ENCODE results near the gene PLCB1. TPM values are rescaled to one million over a fixed set of nuclear protein-coding genes. Genes with fewer than 3 reads are reported as not detected.
"Not testable (repeated sequence)": the region's sequence is repeated elsewhere in the genome, so short reads cannot be mapped to it uniquely, and the experiment has no call there.

PLCB1 gene
- total and polyA plus RNA-seq, 2 donors (not counting 3 experiments of a cell fraction or from before 2014, with no cell fraction given), result 10.2 to 53.4 TPM

GRCh38 chr20:8156235-8157079 is 24.4 kb downstream of the PLCB1 start:
- Histone ChIP-seq H3K79me2 (ENCODE audit: control insufficient read depth, insufficient read depth, low read length) (peaks cover 12% of the 10 kb centered on the region), H3K4me2 (ENCODE audit: insufficient read depth, low read length) (peak overlapping the region; percentile 47), H3K9me1 (replicated peaks; ENCODE audit: control insufficient read depth, extremely low read depth, insufficient read depth, low read length) (no peaks in the 10 kb centered on the region), H3K9ac (replicated peaks; ENCODE audit: extremely low read depth, insufficient read depth, low read length) (peak overlapping the region; percentile 26), H3K4me3 (replicated peaks in 1 of 3; ENCODE audit: insufficient read depth in 1 of 3, low read depth in 1 of 3, low read length in 3 of 3) (no peak overlapping the region), H3K27me3 (ENCODE audit: control insufficient read depth in 2 of 2, insufficient read depth in 2 of 2, low read length in 2 of 2) (no peaks in the 10 kb centered on the region), H2AFZ (ENCODE audit: low read depth, low read length) (no peak overlapping the region), H3K9me3 (replicated peaks; ENCODE audit: control insufficient read depth, insufficient read depth, low read length) (no peaks in the 10 kb centered on the region), H3K27ac (ENCODE audit: insufficient read depth, low read depth, low read length) (peak overlapping the region; percentile 84), H3K36me3 (ENCODE audit: control insufficient read depth in 2 of 2, extremely low read depth in 1 of 2, insufficient read depth in 2 of 2, low read length in 2 of 2) (no peaks in the 10 kb centered on the region), H4K20me1 (replicated peaks; ENCODE audit: control insufficient read depth, extremely low read depth, insufficient read depth, low read length) (no peaks in the 10 kb centered on the region), H3K4me1 (ENCODE audit: control insufficient read depth, extremely low read depth, insufficient read depth, low read length) (peaks cover 64% of the 10 kb centered on the region)
- DNase-seq (ENCODE audit: low read depth, low spot score) (peak; percentile 64), FAIRE-seq (no peak)
- TF ChIP-seq FOS (IDR thresholded peaks at IDR 0.05; ENCODE audit: borderline replicate concordance, insufficient read depth, low read length) (peak; percentile 70), GATA2 (IDR thresholded peaks at IDR 0.05; ENCODE audit: insufficient read depth, insufficient read length, low read depth, low read length) (peak; percentile 44), POLR2AphosphoS5 (IDR thresholded peaks at IDR 0.05; ENCODE audit: insufficient read depth, low read depth, low read length) (no peak), JUN (IDR thresholded peaks at IDR 0.05; ENCODE audit: borderline replicate concordance, insufficient read depth, insufficient read length, low read depth) (peak; percentile 75)
- TF ChIP-seq, protein P1, sequence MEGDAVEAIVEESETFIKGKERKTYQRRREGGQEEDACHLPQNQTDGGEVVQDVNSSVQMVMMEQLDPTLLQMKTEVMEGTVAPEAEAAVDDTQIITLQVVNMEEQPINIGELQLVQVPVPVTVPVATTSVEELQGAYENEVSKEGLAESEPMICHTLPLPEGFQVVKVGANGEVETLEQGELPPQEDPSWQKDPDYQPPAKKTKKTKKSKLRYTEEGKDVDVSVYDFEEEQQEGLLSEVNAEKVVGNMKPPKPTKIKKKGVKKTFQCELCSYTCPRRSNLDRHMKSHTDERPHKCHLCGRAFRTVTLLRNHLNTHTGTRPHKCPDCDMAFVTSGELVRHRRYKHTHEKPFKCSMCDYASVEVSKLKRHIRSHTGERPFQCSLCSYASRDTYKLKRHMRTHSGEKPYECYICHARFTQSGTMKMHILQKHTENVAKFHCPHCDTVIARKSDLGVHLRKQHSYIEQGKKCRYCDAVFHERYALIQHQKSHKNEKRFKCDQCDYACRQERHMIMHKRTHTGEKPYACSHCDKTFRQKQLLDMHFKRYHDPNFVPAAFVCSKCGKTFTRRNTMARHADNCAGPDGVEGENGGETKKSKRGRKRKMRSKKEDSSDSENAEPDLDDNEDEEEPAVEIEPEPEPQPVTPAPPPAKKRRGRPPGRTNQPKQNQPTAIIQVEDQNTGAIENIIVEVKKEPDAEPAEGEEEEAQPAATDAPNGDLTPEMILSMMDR (IDR thresholded peaks at IDR 0.05; ENCODE audit: extremely low read depth in 1 of 2, insufficient read depth in 1 of 2, low read depth in 1 of 2, low read length in 2 of 2), result no peak
- POLR2A ChIA-PET, result no interaction called here
- CTCF ChIA-PET, result interaction anchor here (1.4 kb wide), 1 partner anchor 113 kb away, joined by 6 read pairs; no protein-coding TSS in a partner anchor
- dilution Hi-C loops (cut with MboI; ENCODE audit: extremely low pct_ligation_motif_present, low sequenced_read_pairs), result no loop called here
- BruUV-seq (replicated peaks), result no TSS peak
- intact Hi-C loops (cut with micrococcal nuclease), result loop anchor here (1.0 kb wide), 1 partner anchor 8 kb away; no protein-coding TSS in a partner anchor

DNA sequence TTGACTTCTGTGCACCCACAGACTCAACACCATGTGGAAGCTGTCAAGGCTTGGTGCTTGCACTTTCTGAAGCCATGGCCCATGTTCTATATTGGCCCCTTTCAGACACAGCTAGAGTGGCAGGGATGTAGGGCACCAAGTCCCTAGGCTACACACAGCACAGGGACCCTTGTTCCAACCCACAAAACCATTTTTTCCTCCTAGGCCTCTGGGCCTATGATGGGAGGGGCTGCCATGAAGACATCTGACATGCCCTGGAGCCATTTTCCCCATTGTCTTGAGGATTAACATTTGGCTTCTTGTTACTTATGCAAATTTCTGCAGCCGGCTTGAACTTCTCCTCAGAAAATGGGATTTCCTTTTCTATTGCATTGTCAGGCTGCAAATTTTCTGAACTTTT is 27.2 kb downstream of the PLCB1 start:
- CTCF ChIA-PET, result not testable (repeated sequence)

More for the DNA sequence above, 27.2 kb downstream of the PLCB1 start:
- H3K4me3 ChIP-seq (replicated peaks in 1 of 3; ENCODE audit: insufficient read depth in 1 of 3, low read depth in 1 of 3, low read length in 3 of 3); H3K27me3 ChIP-seq (ENCODE audit: control insufficient read depth in 2 of 2, insufficient read depth in 2 of 2, low read length in 2 of 2); H3K9me3 ChIP-seq (replicated peaks; ENCODE audit: control insufficient read depth, insufficient read depth, low read length); dilution Hi-C loops (cut with MboI; ENCODE audit: extremely low pct_ligation_motif_present, low sequenced_read_pairs); H3K36me3 ChIP-seq (ENCODE audit: control insufficient read depth in 2 of 2, extremely low read depth in 1 of 2, insufficient read depth in 2 of 2, low read length in 2 of 2); H2AFZ ChIP-seq (ENCODE audit: low read depth, low read length); H4K20me1 ChIP-seq (replicated peaks; ENCODE audit: control insufficient read depth, extremely low read depth, insufficient read depth, low read length); BruUV-seq (replicated peaks); POLR2A ChIA-PET; H3K9ac ChIP-seq (replicated peaks; ENCODE audit: extremely low read depth, insufficient read depth, low read length); H3K4me2 ChIP-seq (ENCODE audit: insufficient read depth, low read length); H3K9me1 ChIP-seq (replicated peaks; ENCODE audit: control insufficient read depth, extremely low read depth, insufficient read depth, low read length); H3K27ac ChIP-seq (ENCODE audit: insufficient read depth, low read depth, low read length); intact Hi-C loops (cut with micrococcal nuclease); DNase-seq (ENCODE audit: low read depth, low spot score); FAIRE-seq; H3K79me2 ChIP-seq (ENCODE audit: control insufficient read depth, insufficient read depth, low read length): not testable (repeated sequence)
- H3K4me1 ChIP-seq (ENCODE audit: control insufficient read depth, extremely low read depth, insufficient read depth, low read length), result peaks cover 44% of the 10 kb centered on the region
